ENCODE data around the gene CDCA4. TPM values are rescaled to one million over a fixed set of nuclear protein-coding genes. Genes with fewer than 3 reads are reported as not detected.
A peak's percentile ranks its signal among the peaks of the same experiment; 100 is the strongest.

The CDCA4 gene
- 28.5 TPM for total RNA-seq
- polyA plus RNA-seq = 10.7 TPM
- long read RNA-seq, donor 1, partial matches to known transcripts = 0 of 3 reads
- long read RNA-seq, donor 1, other reads (novel, unspliced or antisense) = 0 of 3 reads
- long read RNA-seq, donor 2 = 0 reads
- long read RNA-seq, donor 3, transcript CDCA4-201 (2 exons, 2,513 nt) = major isoform, 23 of 57 reads
- long read RNA-seq, donor 3, partial matches to known transcripts = 34 of 57 reads
- long read RNA-seq, donor 3, other reads (novel, unspliced or antisense) = 0 of 57 reads
- long read RNA-seq, donor 4, transcript CDCA4-201 (2 exons, 2,513 nt) = major isoform, 6 of 6 reads
- long read RNA-seq, donor 4, partial matches to known transcripts = 0 of 6 reads
- long read RNA-seq, donor 4, other reads (novel, unspliced or antisense) = 0 of 6 reads
- long read RNA-seq, donor 5, transcript CDCA4-201 (2 exons, 2,513 nt) = major isoform, 36 of 36 reads
- long read RNA-seq, donor 5, partial matches to known transcripts = 0 of 36 reads
- long read RNA-seq, donor 5, other reads (novel, unspliced or antisense) = 0 of 36 reads
- long read RNA-seq, donor 6, transcript CDCA4-201 (2 exons, 2,513 nt) = major isoform, 21 of 21 reads
- long read RNA-seq, donor 6, partial matches to known transcripts = 0 of 21 reads
- long read RNA-seq, donor 6, other reads (novel, unspliced or antisense) = 0 of 21 reads
- long read RNA-seq, donor 7, transcript CDCA4-201 (2 exons, 2,513 nt) = major isoform, 14 of 14 reads
- long read RNA-seq, donor 7, partial matches to known transcripts = 0 of 14 reads
- long read RNA-seq, donor 7, other reads (novel, unspliced or antisense) = 0 of 14 reads
- long read RNA-seq, donor 8, transcript CDCA4-201 (2 exons, 2,513 nt) = major isoform, 8 of 8 reads
- long read RNA-seq, donor 8, partial matches to known transcripts = 0 of 8 reads
- long read RNA-seq, donor 8, other reads (novel, unspliced or antisense) = 0 of 8 reads
- long read RNA-seq, donor 9, transcript CDCA4-201 (2 exons, 2,513 nt) = major isoform, 11 of 11 reads
- long read RNA-seq, donor 9, partial matches to known transcripts = 0 of 11 reads
- long read RNA-seq, donor 9, other reads (novel, unspliced or antisense) = 0 of 11 reads
- long read RNA-seq, donor 10, transcript CDCA4-201 (2 exons, 2,513 nt) = major isoform, 17 of 17 reads
- long read RNA-seq, donor 10, partial matches to known transcripts = 0 of 17 reads
- long read RNA-seq, donor 10, other reads (novel, unspliced or antisense) = 0 of 17 reads

DNA sequence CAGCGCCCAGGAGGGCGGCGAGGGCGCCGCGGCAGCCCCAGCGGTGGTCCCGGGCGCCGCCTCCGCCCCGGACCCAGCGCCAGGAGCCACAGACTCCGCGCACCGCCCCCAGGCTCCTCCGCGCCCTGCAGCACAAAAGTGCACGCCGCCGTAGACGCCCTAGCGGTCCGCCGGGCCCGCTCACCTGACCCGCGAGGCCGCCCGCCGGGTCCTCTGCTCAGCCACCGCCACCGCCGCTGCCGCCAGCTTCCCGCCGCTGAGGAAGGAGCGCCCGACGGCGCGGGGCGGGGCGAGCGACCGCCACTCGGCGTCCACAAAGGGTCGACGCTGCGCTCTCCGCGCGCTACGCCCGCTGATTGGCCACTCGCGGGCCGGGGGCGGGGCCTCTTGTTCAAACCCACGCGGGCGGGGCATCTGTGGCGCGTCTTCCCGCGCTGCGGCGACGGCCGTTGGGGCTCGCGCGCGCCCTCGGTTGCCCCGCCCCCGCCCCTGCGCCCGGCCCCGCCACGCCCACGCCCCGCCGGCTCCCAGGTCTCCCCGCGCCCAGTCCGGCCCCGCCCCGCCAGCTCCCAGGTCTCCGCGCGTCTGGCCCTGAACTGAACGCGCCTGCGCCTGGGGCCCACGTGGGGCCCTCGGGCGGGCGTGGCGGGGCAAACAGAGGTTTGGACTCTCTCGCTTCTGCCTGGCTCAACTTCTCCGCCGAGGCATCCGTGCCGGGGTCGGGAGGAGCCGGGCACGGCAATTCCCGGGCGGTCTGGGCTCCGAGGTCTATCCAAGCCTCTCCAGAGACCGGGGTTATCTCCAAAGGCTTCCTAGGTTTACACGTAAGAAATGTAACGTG lies at the start of gene CDCA4:
Gene CDCA4 (minus strand): TSS at position 269 of the 841 bp plus-strand sequence. CDS start 9,154 bp downstream, outside the sequence.
- peak; percentile 82 to 98 (median 97) for DNase-seq (ENCODE audit: low read depth in 6 of 9, low spot score in 9 of 9)
- H3K27ac ChIP-seq (ENCODE audit: low read depth in 1 of 2, low read length in 1 of 2) = peak within 1 kb of the TSS; percentile 85 to 88
- peak within 1 kb of the TSS; percentile 80 to 91 for H3K4me3 ChIP-seq (ENCODE audit: low read length in 2 of 2)
- H3K9me3 ChIP-seq (ENCODE audit: control insufficient read depth in 2 of 2, insufficient read depth in 1 of 2, low read length in 1 of 2) = no peaks in the 10 kb centered on the region
- no peaks in the 10 kb centered on the region for H3K27me3 ChIP-seq (ENCODE audit: control insufficient read depth in 2 of 2, insufficient read depth in 1 of 2, low read length in 1 of 2)
- H3K36me3 ChIP-seq (ENCODE audit: control insufficient read depth in 2 of 2, insufficient read depth in 2 of 2, low read length in 1 of 2) = peaks cover 3 to 23% of the 10 kb centered on the region in 2 donors
- peaks cover 27 to 44% of the 10 kb centered on the region in 2 donors for H3K4me1 ChIP-seq (ENCODE audit: control insufficient read depth in 2 of 2, insufficient read depth in 2 of 2, low read length in 2 of 2)
- under 1% methylated on average over 115 of the region's 115 CpGs for WGBS

DNA sequence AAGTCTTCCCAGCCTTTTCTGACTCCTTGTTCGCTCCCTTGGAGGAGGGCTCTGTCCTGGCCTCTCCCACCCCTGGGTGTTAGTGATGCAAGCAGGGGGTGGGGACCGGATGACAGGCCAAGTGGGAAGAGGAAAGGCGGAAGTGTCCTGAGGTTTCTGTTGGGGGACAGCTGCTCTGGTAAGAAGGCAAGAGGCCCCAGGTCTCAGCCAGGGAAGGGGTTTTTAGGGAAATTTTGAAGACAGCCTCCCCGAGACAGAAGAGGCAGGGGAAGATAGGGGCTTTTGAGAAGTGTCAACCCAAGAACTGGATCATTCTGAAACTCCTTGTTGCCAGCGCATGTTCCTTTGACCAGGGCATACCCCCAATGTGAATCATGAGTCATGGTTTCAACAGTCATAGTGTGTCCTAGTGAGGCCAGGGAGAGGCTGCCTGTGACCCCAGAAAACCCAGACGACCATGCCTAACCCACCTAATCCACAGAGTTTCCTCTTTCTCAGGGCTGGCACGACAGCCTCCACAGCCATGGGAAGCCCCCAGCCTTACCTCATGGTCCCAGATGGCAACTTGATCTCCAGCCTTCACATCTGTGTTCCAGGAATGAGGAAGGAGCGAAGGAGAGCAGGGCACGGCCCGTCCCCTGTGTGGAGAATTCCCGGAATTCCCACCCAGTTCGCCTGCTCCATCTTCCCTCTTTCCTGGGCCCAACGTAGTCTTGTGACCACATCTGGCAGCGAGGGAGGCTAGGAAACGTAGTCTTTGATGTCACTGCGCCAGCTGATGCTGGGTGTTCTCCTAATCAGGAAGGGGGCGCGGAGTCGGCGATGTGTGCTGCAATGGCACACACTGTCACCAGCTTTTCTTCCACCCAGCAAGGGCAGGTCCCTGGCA lies 49.2 kb upstream of the CDCA4 start:
- peaks cover 15 to 43% of the 10 kb centered on the region in 2 donors for H3K4me1 ChIP-seq (ENCODE audit: control insufficient read depth in 2 of 2, insufficient read depth in 2 of 2, low read length in 2 of 2)
- no peaks in the 10 kb centered on the region for H3K36me3 ChIP-seq (ENCODE audit: control insufficient read depth in 2 of 2, insufficient read depth in 2 of 2, low read length in 1 of 2)
- no peak overlapping the region for H3K4me3 ChIP-seq (ENCODE audit: low read length in 2 of 2)
- peaks cover 0 to 11% of the 10 kb centered on the region in 2 donors for H3K27me3 ChIP-seq (ENCODE audit: control insufficient read depth in 2 of 2, insufficient read depth in 1 of 2, low read length in 1 of 2)
- H3K27ac ChIP-seq (ENCODE audit: low read depth in 1 of 2, low read length in 1 of 2) = peak overlapping the region in 1 of 2 donors; percentile 1
- H3K9me3 ChIP-seq (ENCODE audit: control insufficient read depth in 2 of 2, insufficient read depth in 1 of 2, low read length in 1 of 2) = no peaks in the 10 kb centered on the region
- peak in 1 of 9 donors; percentile 34 for DNase-seq (ENCODE audit: low read depth in 6 of 9, low spot score in 9 of 9)
- 70% methylated on average over 20 of the region's 20 CpGs for WGBS

DNA sequence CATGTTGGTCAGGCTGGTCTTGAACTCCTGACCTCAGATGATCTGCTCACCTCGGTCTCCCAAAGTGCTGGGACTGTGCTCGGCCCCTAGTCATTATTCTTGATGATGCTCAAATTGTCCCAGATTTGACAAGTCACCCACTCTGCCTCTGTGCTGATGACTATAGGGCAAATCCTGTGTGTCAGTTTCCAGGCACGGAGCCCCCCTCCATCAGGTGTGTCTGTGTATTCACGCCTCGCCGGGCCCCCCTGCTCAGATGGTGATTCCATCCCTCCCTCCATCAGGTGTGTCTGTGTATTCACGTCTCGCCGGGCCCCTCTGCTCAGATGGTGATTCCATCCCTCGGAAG lies 48.6 kb upstream of the CDCA4 start:
- Histone ChIP-seq H3K4me3 (ENCODE audit: low read length in 2 of 2) (no peak overlapping the region), H3K27me3 (ENCODE audit: control insufficient read depth in 2 of 2, insufficient read depth in 1 of 2, low read length in 1 of 2) (peaks cover 0 to 10% of the 10 kb centered on the region in 2 donors), H3K4me1 (ENCODE audit: control insufficient read depth in 2 of 2, insufficient read depth in 2 of 2, low read length in 2 of 2) (peaks cover 15 to 46% of the 10 kb centered on the region in 2 donors), H3K36me3 (ENCODE audit: control insufficient read depth in 2 of 2, insufficient read depth in 2 of 2, low read length in 1 of 2) (no peaks in the 10 kb centered on the region), H3K27ac (ENCODE audit: low read depth in 1 of 2, low read length in 1 of 2) (no peak overlapping the region), H3K9me3 (ENCODE audit: control insufficient read depth in 2 of 2, insufficient read depth in 1 of 2, low read length in 1 of 2) (no peaks in the 10 kb centered on the region)
- DNase-seq (ENCODE audit: low read depth in 6 of 9, low spot score in 9 of 9) = no peak
- 93% methylated on average over 10 of the region's 10 CpGs for WGBS

- no peaks in the 10 kb centered on the region for H3K36me3 ChIP-seq (ENCODE audit: control insufficient read depth in 2 of 2, insufficient read depth in 2 of 2, low read length in 1 of 2)
- H3K4me1 ChIP-seq (ENCODE audit: control insufficient read depth in 2 of 2, insufficient read depth in 2 of 2, low read length in 2 of 2) = peaks cover 15 to 44% of the 10 kb centered on the region in 2 donors
- WGBS = 88% methylated on average over 13 of the region's 13 CpGs
- no peak overlapping the region for H3K27ac ChIP-seq (ENCODE audit: low read depth in 1 of 2, low read length in 1 of 2)
- peaks cover 0 to 7% of the 10 kb centered on the region in 2 donors for H3K27me3 ChIP-seq (ENCODE audit: control insufficient read depth in 2 of 2, insufficient read depth in 1 of 2, low read length in 1 of 2)
- no peak overlapping the region for H3K4me3 ChIP-seq (ENCODE audit: low read length in 2 of 2)
- no peak for DNase-seq (ENCODE audit: low read depth in 6 of 9, low spot score in 9 of 9)
- H3K9me3 ChIP-seq (ENCODE audit: control insufficient read depth in 2 of 2, insufficient read depth in 1 of 2, low read length in 1 of 2) = no peaks in the 10 kb centered on the region
Measured at GRCh38 chr14:105068818-105069217, 47.9 kb upstream of the CDCA4 start.

GRCh38 chr14:105067969-105068301 lies 47.1 kb upstream of the CDCA4 start:
- WGBS = 96% methylated on average over 12 of the region's 12 CpGs
- no peaks in the 10 kb centered on the region for H3K9me3 ChIP-seq (ENCODE audit: control insufficient read depth in 2 of 2, insufficient read depth in 1 of 2, low read length in 1 of 2)
- peaks cover 15 to 44% of the 10 kb centered on the region in 2 donors for H3K4me1 ChIP-seq (ENCODE audit: control insufficient read depth in 2 of 2, insufficient read depth in 2 of 2, low read length in 2 of 2)
- H3K4me3 ChIP-seq (ENCODE audit: low read length in 2 of 2) = no peak overlapping the region
- H3K27me3 ChIP-seq (ENCODE audit: control insufficient read depth in 2 of 2, insufficient read depth in 1 of 2, low read length in 1 of 2) = peaks cover 0 to under 1% of the 10 kb centered on the region in 2 donors
- DNase-seq (ENCODE audit: low read depth in 6 of 9, low spot score in 9 of 9) = no peak
- no peaks in the 10 kb centered on the region for H3K36me3 ChIP-seq (ENCODE audit: control insufficient read depth in 2 of 2, insufficient read depth in 2 of 2, low read length in 1 of 2)
- peak overlapping the region in 1 of 2 donors; percentile 36 for H3K27ac ChIP-seq (ENCODE audit: low read depth in 1 of 2, low read length in 1 of 2)

DNA sequence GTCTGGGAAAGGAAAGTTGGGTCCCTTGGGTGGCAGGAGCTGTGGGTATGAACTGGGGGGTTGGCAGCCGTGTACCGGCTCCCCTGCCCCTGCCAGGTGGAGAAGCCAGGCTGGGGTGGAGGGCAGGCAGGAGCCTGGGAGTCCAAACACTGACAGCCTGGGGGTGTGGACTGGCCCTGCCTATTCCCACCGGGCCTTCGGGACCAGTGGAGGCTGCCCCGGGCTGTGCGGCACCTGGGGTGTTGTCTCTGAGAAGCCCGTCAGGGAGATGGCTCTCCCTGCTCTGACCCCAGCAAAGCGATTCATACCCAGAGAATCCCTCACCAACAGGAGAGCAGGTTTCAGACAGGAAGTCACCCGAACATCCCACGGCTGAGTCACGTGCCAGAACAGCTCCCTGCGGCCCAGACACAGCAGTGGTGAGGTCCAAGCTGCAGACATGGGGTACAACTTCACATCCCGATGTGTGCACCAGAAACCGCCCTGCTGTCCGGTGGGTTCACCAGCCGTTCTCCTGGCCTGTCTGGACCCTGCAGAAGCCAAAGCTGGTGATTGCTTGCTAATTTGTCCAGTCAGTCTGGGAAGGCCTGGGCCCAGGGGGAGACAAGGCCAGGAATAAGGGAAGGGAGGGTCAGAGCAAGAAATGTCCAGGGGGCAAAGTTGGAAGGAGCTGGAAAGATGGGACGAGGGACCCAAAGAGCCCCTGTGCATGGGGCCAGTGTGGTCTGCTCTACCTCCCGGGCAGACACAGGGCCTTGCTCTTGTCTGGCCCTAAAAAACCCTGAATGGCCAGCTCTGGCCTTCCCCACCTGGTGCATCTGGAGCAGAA lies 46.5 kb upstream of the CDCA4 start:
- H3K4me3 ChIP-seq (ENCODE audit: low read length in 2 of 2) = no peak overlapping the region
- peaks cover 15 to 47% of the 10 kb centered on the region in 2 donors for H3K4me1 ChIP-seq (ENCODE audit: control insufficient read depth in 2 of 2, insufficient read depth in 2 of 2, low read length in 2 of 2)
- WGBS = 74% methylated on average over 18 of the region's 18 CpGs
- H3K36me3 ChIP-seq (ENCODE audit: control insufficient read depth in 2 of 2, insufficient read depth in 2 of 2, low read length in 1 of 2) = no peaks in the 10 kb centered on the region
- H3K9me3 ChIP-seq (ENCODE audit: control insufficient read depth in 2 of 2, insufficient read depth in 1 of 2, low read length in 1 of 2) = no peaks in the 10 kb centered on the region
- H3K27me3 ChIP-seq (ENCODE audit: control insufficient read depth in 2 of 2, insufficient read depth in 1 of 2, low read length in 1 of 2) = no peaks in the 10 kb centered on the region
- no peak for DNase-seq (ENCODE audit: low read depth in 6 of 9, low spot score in 9 of 9)
- H3K27ac ChIP-seq (ENCODE audit: low read depth in 1 of 2, low read length in 1 of 2) = peak overlapping the region in 1 of 2 donors; percentile 36

DNA sequence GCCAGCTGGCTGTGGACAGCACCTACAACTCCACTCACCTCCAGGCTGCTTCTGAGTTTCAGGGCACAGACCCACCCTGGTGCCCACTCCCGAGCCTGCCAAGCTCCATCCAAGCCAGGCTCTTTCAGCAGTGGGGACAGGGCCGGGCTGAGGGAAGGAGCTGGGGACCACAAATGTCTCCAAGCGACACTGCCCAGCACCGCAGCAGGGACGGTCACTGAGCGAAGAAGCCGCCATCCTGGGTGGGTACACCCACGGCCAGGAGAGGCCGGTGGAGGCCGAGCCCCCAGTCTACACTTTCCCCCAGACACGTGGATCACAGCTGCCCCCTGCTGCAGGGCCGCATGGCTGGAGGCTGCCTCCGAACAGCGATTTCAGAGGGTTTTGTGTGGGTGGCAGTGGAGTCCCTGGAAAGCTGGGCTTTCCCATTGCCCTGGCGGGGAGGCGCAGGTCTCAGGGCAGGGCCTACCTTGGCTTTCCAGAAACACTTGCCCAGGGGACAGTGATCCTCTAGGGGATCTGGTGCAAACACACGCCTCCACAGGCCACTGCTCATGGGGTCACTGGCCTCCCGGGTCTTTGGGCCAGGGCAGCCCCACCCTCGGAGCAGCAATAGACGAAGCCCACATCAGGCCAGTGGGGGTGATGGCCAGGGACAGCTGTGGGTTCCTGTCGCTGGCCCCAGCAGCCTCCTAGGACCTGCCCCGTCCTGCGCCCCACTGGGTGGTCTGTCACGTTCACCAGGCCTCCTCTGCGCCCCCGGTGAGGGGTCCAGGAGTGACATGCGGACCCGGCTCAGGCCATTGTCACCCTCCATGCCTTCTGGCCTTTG lies 45.6 kb upstream of the CDCA4 start:
- 92% methylated on average over 28 of the region's 28 CpGs for WGBS
- Histone ChIP-seq H3K4me3 (ENCODE audit: low read length in 2 of 2) (no peak overlapping the region), H3K27ac (ENCODE audit: low read depth in 1 of 2, low read length in 1 of 2) (peak overlapping the region; percentile 7 to 53), H3K27me3 (ENCODE audit: control insufficient read depth in 2 of 2, insufficient read depth in 1 of 2, low read length in 1 of 2) (no peaks in the 10 kb centered on the region), H3K9me3 (ENCODE audit: control insufficient read depth in 2 of 2, insufficient read depth in 1 of 2, low read length in 1 of 2) (peaks cover 0 to 2% of the 10 kb centered on the region in 2 donors), H3K36me3 (ENCODE audit: control insufficient read depth in 2 of 2, insufficient read depth in 2 of 2, low read length in 1 of 2) (no peaks in the 10 kb centered on the region), H3K4me1 (ENCODE audit: control insufficient read depth in 2 of 2, insufficient read depth in 2 of 2, low read length in 2 of 2) (peaks cover 19 to 56% of the 10 kb centered on the region in 2 donors)
- no peak for DNase-seq (ENCODE audit: low read depth in 6 of 9, low spot score in 9 of 9)
